ENCODE data around the gene HIBADH. TPM values are rescaled to one million over a fixed set of nuclear protein-coding genes. Genes with fewer than 3 reads are reported as not detected.

Gene HIBADH
- total and polyA plus RNA-seq, 10 donors = 12.4 to 38.6 (median 22.6) TPM

DNA sequence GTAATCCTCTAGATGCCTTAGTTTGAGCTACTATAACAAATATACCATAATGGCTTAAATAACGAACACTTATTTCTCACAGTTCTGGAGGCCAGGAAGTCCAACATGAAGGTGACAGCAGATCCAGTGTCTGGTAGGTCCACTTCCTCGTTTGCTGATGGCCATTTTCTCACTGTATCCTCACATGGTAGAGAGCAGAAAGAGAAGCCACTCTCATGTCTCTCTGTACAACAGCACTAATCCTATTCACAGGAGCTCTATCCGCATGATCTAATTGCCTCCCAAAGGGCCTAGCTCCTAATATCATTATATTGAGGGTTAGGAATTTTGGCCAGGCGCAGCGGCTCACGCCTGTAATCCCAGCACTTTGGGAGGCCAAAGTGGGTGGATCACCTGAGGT, 10.2 kb downstream of the HIBADH start:
- Histone ChIP-seq H3K4me3 (no peak overlapping the region), H3K27me3 (replicated peaks in 1 of 7) (no peaks in the 10 kb centered on the region), H3K27ac (no peak overlapping the region), H3K9me3 (no peaks in the 10 kb centered on the region), H3K36me3 (peaks cover 0 to 27% (median 7%) of the 10 kb centered on the region in 6 donors), H3K4me1 (no peaks in the 10 kb centered on the region)
- intact Hi-C loops (cut with DNase I; ENCODE audit: low total_unique reads) = no loop called here
- 88 to 97% (median 93%) methylated on average over 6 of the region's 6 CpGs for WGBS, 5 donors
- no peak for DNase-seq
- no peak for TF ChIP-seq POLR2AphosphoS5 (IDR thresholded peaks at IDR 0.05)

DNA sequence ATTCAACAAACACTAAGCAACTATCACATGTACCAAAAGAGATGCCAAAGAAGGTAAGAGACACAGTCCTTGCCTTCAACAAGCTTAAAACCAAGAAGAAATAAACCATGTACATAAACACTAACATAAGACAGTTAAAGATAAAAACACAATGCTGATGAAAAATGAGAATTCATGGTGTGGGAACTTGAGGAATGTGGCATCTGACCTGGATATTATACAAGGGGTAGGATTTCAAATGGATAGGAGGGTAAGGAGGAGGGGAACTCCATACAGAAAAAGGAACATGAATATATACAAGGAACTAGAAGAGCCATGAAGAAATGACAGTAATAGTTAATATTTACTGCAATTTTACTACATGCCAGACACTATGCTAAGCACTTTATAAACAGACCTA, 11.0 kb downstream of the HIBADH start:
- TF ChIP-seq, protein P1, sequence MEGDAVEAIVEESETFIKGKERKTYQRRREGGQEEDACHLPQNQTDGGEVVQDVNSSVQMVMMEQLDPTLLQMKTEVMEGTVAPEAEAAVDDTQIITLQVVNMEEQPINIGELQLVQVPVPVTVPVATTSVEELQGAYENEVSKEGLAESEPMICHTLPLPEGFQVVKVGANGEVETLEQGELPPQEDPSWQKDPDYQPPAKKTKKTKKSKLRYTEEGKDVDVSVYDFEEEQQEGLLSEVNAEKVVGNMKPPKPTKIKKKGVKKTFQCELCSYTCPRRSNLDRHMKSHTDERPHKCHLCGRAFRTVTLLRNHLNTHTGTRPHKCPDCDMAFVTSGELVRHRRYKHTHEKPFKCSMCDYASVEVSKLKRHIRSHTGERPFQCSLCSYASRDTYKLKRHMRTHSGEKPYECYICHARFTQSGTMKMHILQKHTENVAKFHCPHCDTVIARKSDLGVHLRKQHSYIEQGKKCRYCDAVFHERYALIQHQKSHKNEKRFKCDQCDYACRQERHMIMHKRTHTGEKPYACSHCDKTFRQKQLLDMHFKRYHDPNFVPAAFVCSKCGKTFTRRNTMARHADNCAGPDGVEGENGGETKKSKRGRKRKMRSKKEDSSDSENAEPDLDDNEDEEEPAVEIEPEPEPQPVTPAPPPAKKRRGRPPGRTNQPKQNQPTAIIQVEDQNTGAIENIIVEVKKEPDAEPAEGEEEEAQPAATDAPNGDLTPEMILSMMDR (IDR thresholded peaks at IDR 0.05 in 8 of 11, conservative IDR thresholded peaks at IDR 0.05 in 3 of 11) = no peak
- TF ChIP-seq POLR2A (IDR thresholded peaks at IDR 0.05) (no peak), POLR2AphosphoS5 (IDR thresholded peaks at IDR 0.05) (no peak)
- Histone ChIP-seq H3K4me3 (no peak overlapping the region), H3K9me3 (no peaks in the 10 kb centered on the region), H3K27ac (no peak overlapping the region), H3K36me3 (peaks cover 0 to 33% (median 8%) of the 10 kb centered on the region in 6 donors), H3K4me1 (no peaks in the 10 kb centered on the region), H3K27me3 (replicated peaks in 1 of 7) (no peaks in the 10 kb centered on the region)
- intact Hi-C loops (cut with DNase I; ENCODE audit: low total_unique reads) = no loop called here
- DNase-seq = no peak

DNA sequence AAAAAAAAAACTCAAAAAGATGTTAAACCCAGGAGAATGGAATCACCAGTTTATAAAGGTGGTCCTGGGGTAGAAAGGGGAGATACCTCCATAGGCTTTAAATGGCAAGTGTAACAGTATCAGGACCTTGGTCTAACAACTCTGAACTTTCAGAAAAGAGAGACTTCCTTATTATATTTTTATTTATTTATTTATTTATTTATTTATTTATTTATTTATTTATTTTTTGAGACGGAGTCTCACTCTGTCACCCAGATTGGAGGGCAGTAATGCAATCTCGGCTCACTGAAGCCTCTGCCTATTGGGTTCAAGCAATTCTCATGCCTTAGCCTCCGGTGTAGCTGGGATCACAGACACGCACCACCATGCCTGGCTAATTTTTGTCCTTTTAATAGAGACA, 12.4 kb downstream of the HIBADH start:
- no peak overlapping the region for H3K27ac ChIP-seq
- WGBS, 5 donors = 93 to 99% (median 97%) methylated on average over 4 of the region's 4 CpGs
- no peaks in the 10 kb centered on the region for H3K9me3 ChIP-seq
- H3K4me3 ChIP-seq = no peak overlapping the region
- intact Hi-C loops (cut with DNase I; ENCODE audit: low total_unique reads) = no loop called here
- H3K4me1 ChIP-seq = no peaks in the 10 kb centered on the region
- no peak for DNase-seq
- TF ChIP-seq POLR2A (IDR thresholded peaks at IDR 0.05) (no peak), POLR2AphosphoS5 (IDR thresholded peaks at IDR 0.05) (no peak)
- TF ChIP-seq, protein P1 (IDR thresholded peaks at IDR 0.05 in 8 of 11, conservative IDR thresholded peaks at IDR 0.05 in 3 of 11) = no peak
- H3K36me3 ChIP-seq = peaks cover 0 to 38% (median 8%) of the 10 kb centered on the region in 6 donors
- no peaks in the 10 kb centered on the region for H3K27me3 ChIP-seq (replicated peaks in 1 of 7)

DNA sequence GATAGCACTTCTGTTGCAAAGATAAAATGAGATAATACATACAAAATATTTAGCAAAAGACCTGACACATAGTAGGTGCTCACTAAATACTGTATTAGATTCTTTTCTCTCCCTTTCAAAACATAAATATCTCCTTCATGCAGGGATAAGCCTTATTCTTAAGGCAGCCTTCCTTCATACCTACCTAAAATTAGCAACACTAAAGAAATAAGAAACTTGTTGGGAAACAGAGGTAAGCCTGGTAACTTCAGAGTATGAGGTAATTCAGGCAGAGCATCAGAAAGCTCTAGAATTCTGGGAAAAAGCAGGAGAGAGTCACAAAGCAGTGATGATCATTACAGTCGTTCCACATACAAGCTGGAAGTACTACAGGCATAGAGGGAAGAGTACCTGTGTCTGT, 15.2 kb downstream of the HIBADH start:
- no peaks in the 10 kb centered on the region for H3K27me3 ChIP-seq (replicated peaks in 1 of 7)
- H3K4me3 ChIP-seq = no peak overlapping the region
- H3K27ac ChIP-seq = no peak overlapping the region
- intact Hi-C loops (cut with DNase I; ENCODE audit: low total_unique reads) = no loop called here
- H3K9me3 ChIP-seq = no peaks in the 10 kb centered on the region
- H3K4me1 ChIP-seq = no peaks in the 10 kb centered on the region
- H3K36me3 ChIP-seq = peaks cover 0 to 41% (median 8%) of the 10 kb centered on the region in 6 donors
- 89 to 100% (median 95%) methylated on average over 1 of the region's 1 CpG for WGBS, 5 donors
- TF ChIP-seq, protein P1 (IDR thresholded peaks at IDR 0.05 in 8 of 11, conservative IDR thresholded peaks at IDR 0.05 in 3 of 11) = no peak
- no peak for TF ChIP-seq POLR2AphosphoS5 (IDR thresholded peaks at IDR 0.05)
- no peak for TF ChIP-seq POLR2A (IDR thresholded peaks at IDR 0.05)
- DNase-seq = no peak

DNA sequence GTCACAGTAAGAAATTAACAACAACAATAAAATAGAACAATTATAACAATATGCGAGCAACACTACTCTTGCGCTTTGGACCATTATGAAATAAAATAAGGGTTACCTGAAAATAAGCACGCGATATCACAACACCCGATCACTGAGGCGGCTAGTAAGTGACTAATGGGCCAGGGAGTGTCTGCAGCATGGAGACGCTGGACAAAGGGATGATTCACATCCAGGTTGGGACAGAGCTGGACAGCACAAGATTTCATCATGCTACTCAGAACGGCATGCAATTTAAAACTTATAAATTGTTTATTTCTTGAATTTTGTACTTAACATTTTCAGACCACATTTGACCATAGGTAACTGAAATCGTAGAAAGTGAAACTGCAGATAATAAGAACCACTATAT, 15.6 kb downstream of the HIBADH start:
- 90 to 97% (median 95%) methylated on average over 9 of the region's 9 CpGs for WGBS, 5 donors
- intact Hi-C loops (cut with DNase I; ENCODE audit: low total_unique reads) = no loop called here
- H3K27me3 ChIP-seq (replicated peaks in 1 of 7) = no peaks in the 10 kb centered on the region

More for the DNA sequence above, 15.6 kb downstream of the HIBADH start:
- Histone ChIP-seq H3K36me3 (peaks cover 0 to 41% (median 8%) of the 10 kb centered on the region in 6 donors), H3K9me3 (no peaks in the 10 kb centered on the region), H3K4me3 (no peak overlapping the region), H3K4me1 (peaks cover 0 to 1% (median 0%) of the 10 kb centered on the region in 6 donors), H3K27ac (no peak overlapping the region)
- DNase-seq = no peak
- TF ChIP-seq POLR2A (IDR thresholded peaks at IDR 0.05) (no peak), POLR2AphosphoS5 (IDR thresholded peaks at IDR 0.05) (no peak)
- TF ChIP-seq, protein P1 (IDR thresholded peaks at IDR 0.05 in 8 of 11, conservative IDR thresholded peaks at IDR 0.05 in 3 of 11) = no peak
